ENCODE data around the gene GNG3. TPM values are rescaled to one million over a fixed set of nuclear protein-coding genes. Genes with fewer than 3 reads are reported as not detected.
"Not testable (repeated sequence)": the region's sequence is repeated elsewhere in the genome, so short reads cannot be mapped to it uniquely, and the experiment has no call there.

The GNG3 gene
- total RNA-seq, 2 experiments from 2014 or later, result not detected

DNA sequence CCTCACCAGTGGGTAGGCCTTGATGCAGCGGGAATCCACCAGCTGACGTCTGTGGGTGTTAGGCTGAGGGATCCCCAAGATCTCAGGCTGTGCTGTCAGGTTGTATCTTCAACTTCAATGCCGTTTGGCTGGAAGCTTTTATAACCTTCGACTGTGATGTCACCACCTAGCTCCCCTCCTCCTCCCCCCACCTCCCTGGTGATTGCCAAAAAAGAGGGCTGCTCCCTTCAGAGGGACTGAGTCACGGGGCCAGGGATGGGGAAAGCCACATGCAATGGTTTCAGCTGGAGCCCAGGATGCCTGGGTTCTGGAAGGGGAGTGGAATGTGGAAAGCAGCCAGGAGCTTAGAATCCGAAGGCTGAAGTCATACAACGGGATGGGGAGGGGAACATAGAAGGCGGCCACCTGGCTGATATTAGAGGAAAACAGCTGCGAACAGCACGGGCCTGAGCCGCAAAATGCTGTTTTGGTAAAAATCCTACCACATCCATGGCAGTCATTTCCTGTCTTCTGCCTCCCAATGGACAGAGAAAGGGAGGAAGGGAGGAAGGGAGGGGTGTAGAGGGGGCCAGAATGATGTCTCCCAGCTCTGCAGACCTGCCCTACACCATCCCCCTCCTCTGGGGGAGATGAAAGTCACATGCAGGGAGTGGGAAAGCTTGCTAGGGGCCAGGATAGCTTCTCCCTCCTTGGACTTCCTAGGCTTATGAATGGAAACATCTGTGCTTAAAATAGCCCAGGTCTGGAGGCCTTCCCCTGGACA is 17.9 kb upstream of the GNG3 start, which contains the start of gene LRRN4CL:
Gene LRRN4CL (minus strand): TSS at position 110 of the 763 bp plus-strand sequence. CDS start 1,022 bp downstream, outside the sequence.
- peaks cover 10% of the 10 kb centered on the region for H3K27me3 Mint-ChIP-seq
- H3K27ac Mint-ChIP-seq, result no peak within 1 kb of the TSS
- DNase-seq, result no peak
- no peak within 1 kb of the TSS for H3K4me3 Mint-ChIP-seq
- peaks cover 14% of the 10 kb centered on the region for H3K36me3 Mint-ChIP-seq (ENCODE audit: low read depth)
- POLR2A ChIA-PET, result no interaction called here
- H3K4me1 Mint-ChIP-seq, result peaks cover under 1% of the 10 kb centered on the region
- no peaks in the 10 kb centered on the region for H3K9me3 Mint-ChIP-seq
- CTCF ChIA-PET, result interaction anchor here (1.0 to 1.5 kb wide), 4 partner anchors 9 to 90 kb away, joined by 3 to 11 read pairs (median 4); partner anchors contain the start of genes C11orf98 and CSKMT

DNA sequence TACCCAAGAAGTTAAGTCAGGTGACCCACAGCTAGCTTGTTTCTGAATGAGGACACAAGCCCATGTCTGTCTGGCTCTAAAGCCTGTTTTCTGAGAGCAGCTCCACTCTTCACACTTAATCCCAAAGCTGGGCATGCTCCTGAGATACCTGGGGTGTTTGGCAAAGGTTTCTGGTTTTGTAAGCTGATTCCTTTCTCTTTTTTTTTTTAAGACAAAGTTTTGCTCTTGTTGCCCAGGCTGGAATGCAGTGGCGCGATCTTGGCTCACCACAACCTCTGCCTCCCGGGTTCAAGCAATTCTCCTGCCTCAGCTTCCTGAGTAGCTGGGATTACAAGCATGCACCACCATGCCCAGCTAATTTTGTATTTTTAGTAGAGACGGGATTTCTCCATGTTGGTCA is 13.9 kb upstream of the GNG3 start:
- not testable (repeated sequence) for H3K27ac Mint-ChIP-seq, H3K4me1 Mint-ChIP-seq, DNase-seq, H3K27me3 Mint-ChIP-seq, H3K9me3 Mint-ChIP-seq, H3K4me3 Mint-ChIP-seq
- CTCF ChIA-PET, result interaction anchor here (0.6 to 2.8 kb wide), 9 partner anchors 8 to 353 kb away, joined by 3 to 16 read pairs (median 6); partner anchors contain the start of genes LBHD1, TUT1 and UQCC3
- H3K36me3 Mint-ChIP-seq (ENCODE audit: low read depth), result peaks cover 13% of the 10 kb centered on the region
- POLR2A ChIA-PET, result interaction anchor here (0.6 kb wide), 1 partner anchor 979 kb away, joined by 3 read pairs; no protein-coding TSS in a partner anchor

DNA sequence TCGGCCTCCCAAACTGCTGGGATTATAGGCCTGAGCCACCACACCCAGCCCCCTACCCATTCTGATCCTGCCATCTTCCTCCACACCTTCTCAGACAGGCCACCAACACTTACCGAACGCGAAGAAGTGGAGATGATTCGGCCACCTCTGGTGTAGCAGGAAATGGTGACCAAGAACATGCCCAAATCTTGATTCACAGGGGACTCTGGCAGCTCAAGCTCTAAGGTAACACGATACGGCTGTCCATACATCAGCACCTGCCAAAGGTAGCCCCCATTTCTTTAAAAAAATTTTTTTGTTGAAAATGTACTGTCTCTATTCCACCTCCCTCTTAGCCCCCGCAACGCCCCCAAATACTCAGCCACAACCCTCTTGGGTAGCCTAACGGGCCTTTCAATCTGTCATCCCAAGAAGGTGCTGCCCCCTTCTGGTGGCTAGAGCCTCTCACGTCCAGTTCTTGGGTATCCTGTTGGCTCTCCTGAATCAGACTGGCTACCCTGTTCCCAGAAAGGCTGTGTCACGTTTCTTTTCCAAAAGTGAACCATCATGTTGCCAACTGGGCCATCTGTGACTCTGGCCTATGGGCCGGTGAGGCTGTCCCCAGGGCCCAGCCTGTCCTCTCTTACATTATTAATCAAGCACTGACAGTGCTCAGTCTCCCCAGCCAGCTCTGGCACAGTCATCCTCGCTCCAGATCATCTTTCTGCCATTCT is 12.9 kb upstream of the GNG3 start:
- no peak overlapping the region for H3K4me3 Mint-ChIP-seq
- no peaks in the 10 kb centered on the region for H3K27me3 Mint-ChIP-seq
- H3K36me3 Mint-ChIP-seq (ENCODE audit: low read depth), result peaks cover 13% of the 10 kb centered on the region
- peaks cover 5% of the 10 kb centered on the region for H3K4me1 Mint-ChIP-seq
- H3K27ac Mint-ChIP-seq, result no peak overlapping the region
- H3K9me3 Mint-ChIP-seq, result no peaks in the 10 kb centered on the region
- DNase-seq, result peak; percentile 83
- ChIA-PET POLR2A (interaction anchor here (0.7 kb wide), 1 partner anchor 124 kb away, joined by 3 read pairs; no protein-coding TSS in a partner anchor), CTCF (interaction anchor here (0.7 to 2.8 kb wide), 11 partner anchors 9 to 300 kb away, joined by 3 to 16 read pairs (median 5); partner anchors contain the start of genes LBHD1, TUT1 and UQCC3)

DNA sequence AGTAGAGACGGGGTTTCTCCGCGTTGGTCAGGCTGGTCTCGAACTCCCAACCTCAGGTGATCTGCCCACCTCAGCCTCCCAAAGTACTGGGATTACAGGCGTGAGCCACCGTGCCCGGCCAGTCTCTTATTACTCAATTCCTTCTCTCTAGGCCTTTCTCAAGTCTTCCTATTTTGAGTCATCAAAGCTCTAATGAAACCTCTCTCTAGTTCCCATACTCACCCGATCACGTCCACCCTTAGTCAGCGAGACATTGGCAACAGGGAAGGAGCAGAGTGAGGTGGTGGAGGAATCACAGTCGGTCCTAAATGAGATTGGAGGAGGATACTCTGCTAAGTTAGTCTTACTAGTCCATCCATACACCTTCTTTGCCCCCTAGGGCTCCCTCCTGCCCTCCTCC is 5.2 kb upstream of the GNG3 start:
- peaks cover 21% of the 10 kb centered on the region for H3K4me1 Mint-ChIP-seq
- ChIA-PET POLR2A (no interaction called here), CTCF (interaction anchor here (1.2 to 1.4 kb wide), 2 partner anchors 10 to 108 kb away, joined by 3 to 6 read pairs; no protein-coding TSS in a partner anchor)
- H3K27me3 Mint-ChIP-seq, result no peaks in the 10 kb centered on the region
- no peaks in the 10 kb centered on the region for H3K9me3 Mint-ChIP-seq
- no peak overlapping the region for H3K4me3 Mint-ChIP-seq
- DNase-seq, result no peak
- H3K36me3 Mint-ChIP-seq (ENCODE audit: low read depth), result peaks cover 25% of the 10 kb centered on the region
- H3K27ac Mint-ChIP-seq, result no peak overlapping the region

DNA sequence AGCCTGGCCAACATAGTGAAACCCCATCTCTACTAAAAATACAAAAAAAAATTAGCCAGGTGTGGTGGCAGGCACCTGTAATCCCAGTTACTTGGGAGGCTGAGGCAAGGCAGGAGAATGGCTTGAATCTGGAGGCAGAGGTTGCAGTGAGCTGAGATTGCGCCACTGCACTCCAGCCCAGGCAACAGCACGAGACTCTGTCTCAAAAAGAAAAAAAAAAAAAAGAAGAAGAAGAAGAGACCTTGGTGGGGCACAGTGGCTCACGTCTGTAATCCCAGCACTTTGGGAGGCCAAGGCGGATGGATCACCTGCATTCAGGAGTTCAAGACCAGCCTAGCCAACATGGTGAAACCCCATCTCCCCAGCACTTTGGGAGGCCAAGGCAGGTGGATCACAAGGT is 3.6 kb upstream of the GNG3 start:
- peaks cover 38% of the 10 kb centered on the region for H3K4me1 Mint-ChIP-seq
- POLR2A ChIA-PET, H3K9me3 Mint-ChIP-seq, H3K4me3 Mint-ChIP-seq, H3K27ac Mint-ChIP-seq, H3K27me3 Mint-ChIP-seq, DNase-seq: not testable (repeated sequence)
- H3K36me3 Mint-ChIP-seq (ENCODE audit: low read depth), result peaks cover 24% of the 10 kb centered on the region
- CTCF ChIA-PET, result interaction anchor here (0.7 to 2.3 kb wide), 3 partner anchors 10 to 71 kb away, joined by 4 to 11 read pairs (median 4); no protein-coding TSS in a partner anchor

DNA sequence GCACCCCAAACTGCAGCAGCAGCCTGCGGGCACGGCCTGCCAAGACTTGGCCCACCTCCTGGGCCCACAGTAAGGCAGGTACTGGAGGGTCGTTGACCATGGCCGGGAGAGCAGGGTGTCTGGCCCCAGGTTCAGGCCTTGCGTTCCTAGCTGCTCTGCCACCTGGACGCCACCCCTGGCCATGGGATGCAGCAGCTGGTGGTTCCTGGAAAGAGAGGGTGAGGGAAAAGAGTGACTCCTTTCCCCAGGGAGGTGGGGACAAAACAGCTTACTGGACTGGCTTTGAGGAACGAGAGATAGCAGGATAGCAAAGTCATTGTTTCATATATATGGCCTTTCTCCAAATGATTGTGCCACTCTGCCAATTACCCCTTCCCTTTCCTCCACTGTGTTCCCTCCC is 2.1 kb upstream of the GNG3 start:
- peak overlapping the region; percentile 81 for H3K27ac Mint-ChIP-seq
- peaks cover 44% of the 10 kb centered on the region for H3K4me1 Mint-ChIP-seq
- peaks cover 33% of the 10 kb centered on the region for H3K36me3 Mint-ChIP-seq (ENCODE audit: low read depth)
- ChIA-PET CTCF (interaction anchor here (0.7 to 3.1 kb wide), 12 partner anchors 11 to 310 kb away, joined by 3 to 15 read pairs (median 3); partner anchors contain the start of genes TMEM179B, TUT1 and UBXN1), POLR2A (interaction anchor here (0.7 kb wide), 1 partner anchor 21 kb away, joined by 3 read pairs; the partner anchor contains the start of gene HNRNPUL2)
- no peak for DNase-seq
- H3K4me3 Mint-ChIP-seq, result peak overlapping the region; percentile 88
- H3K27me3 Mint-ChIP-seq, result no peaks in the 10 kb centered on the region
- H3K9me3 Mint-ChIP-seq, result no peaks in the 10 kb centered on the region

DNA sequence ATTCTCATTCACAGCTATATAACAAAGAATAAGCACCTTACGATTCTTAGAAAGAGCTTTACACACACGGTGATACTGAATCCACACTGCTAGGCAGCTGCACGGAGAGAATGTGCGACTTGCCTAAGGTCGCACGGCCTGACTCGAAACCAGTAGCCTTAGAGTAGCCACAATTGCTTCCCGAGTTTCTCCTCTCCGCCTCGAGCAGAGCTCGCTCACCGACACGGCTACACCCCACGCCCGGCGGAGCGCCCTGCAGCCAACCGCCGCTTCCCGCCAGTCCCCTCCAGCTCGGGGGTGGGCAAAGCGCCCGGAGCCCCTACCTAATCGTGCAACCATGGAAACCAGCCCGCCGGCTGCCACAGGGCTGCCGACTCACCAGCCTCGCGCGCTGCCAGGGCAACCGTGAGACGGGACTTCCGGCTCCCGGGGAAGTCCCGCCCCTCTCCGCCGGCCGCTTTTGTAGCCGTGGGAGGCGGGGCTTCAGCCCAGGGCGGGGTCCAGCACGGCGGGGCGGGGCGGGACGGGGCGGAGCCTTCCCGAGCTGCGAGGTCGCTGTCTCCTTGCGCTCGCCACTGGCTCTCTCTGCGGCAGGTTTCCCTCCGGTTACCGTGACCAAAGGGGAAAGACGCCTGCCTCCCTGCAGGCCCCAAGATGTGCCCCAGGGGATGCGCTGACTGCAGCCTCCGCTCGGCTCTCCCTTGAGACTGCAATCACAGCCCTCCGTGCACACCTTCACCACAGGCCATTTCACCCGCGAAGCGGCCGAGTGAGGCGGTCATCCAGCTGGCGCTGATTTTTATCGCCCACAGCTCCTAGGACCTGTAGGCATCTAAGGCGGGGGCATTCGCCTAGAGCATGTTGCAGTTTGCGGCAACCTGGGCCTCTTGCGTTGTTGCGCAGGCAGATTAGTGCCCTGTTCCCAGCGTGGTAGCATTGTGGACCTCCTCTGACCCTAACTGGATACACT is 1.3 kb upstream of the GNG3 start:
- DNase-seq, result peak; percentile 94
- POLR2A ChIA-PET, result interaction anchor here (0.6 to 0.7 kb wide), 2 partner anchors 21 to 34 kb away, joined by 3 read pairs; partner anchors contain the start of genes HNRNPUL2 and LBHD1
- CTCF ChIA-PET, result interaction anchor here (0.7 to 3.1 kb wide), 17 partner anchors 9 to 311 kb away, joined by 3 to 15 read pairs (median 3); partner anchors contain the start of genes LBHD1, SLC3A2, TMEM179B and TUT1
- H3K9me3 Mint-ChIP-seq, result no peaks in the 10 kb centered on the region
- peaks cover 49% of the 10 kb centered on the region for H3K4me1 Mint-ChIP-seq
- no peaks in the 10 kb centered on the region for H3K27me3 Mint-ChIP-seq
- H3K27ac Mint-ChIP-seq, result peak overlapping the region; percentile 81
- H3K36me3 Mint-ChIP-seq (ENCODE audit: low read depth), result peaks cover 34% of the 10 kb centered on the region
- peak overlapping the region; percentile 88 for H3K4me3 Mint-ChIP-seq

DNA sequence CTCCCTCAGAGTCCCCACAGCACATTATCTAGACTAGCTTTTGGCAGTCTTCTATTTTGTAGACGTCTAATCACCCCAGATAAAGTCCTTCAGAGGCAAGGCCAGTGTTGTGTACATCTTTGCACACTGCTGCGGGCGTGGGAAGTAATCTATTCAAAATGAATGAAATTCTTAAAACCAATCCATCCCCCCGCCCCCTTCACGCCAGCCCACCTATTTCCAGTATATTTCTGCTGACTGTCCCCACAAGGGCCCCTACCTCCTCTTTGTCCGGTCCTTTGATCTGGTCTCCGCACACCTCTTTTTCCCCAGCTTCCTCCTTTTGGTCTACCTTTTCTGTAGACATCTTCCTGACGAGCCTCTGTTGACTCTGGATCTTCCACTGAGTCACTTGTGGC is 627 bp upstream of the GNG3 start:
- Mint-ChIP-seq H3K9me3 (no peaks in the 10 kb centered on the region), H3K36me3 (ENCODE audit: low read depth) (peaks cover 32% of the 10 kb centered on the region), H3K27ac (peak overlapping the region; percentile 72), H3K27me3 (no peaks in the 10 kb centered on the region), H3K4me3 (peak overlapping the region; percentile 88), H3K4me1 (peaks cover 53% of the 10 kb centered on the region)
- ChIA-PET CTCF (interaction anchor here (0.6 to 3.1 kb wide), 10 partner anchors 8 to 174 kb away, joined by 3 to 15 read pairs (median 4); partner anchors contain the start of genes LBHD1, SLC3A2, TMEM179B and UQCC3), POLR2A (interaction anchor here (0.6 kb wide), 1 partner anchor 35 kb away, joined by 3 read pairs; the partner anchor contains the start of gene LBHD1)
- no peak for DNase-seq

DNA sequence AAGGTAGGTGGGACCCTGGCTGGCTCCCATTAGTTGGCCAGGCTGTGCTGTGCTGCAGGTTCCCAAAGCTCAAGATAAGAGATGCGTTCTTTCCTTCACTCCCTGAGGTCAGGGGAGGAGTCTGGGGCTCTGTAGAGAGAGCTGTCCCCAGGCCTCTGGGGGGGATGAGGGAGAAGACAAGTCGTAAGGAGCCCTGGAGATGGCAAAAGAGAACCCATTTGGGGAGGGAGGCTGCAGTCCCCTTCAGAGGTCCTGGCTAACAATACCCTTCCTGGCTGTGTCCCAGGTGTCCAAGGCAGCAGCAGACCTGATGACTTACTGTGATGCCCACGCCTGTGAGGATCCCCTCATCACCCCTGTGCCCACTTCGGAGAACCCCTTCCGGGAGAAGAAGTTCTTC is 916 bp downstream of the GNG3 start:
- H3K4me1 Mint-ChIP-seq, result peaks cover 67% of the 10 kb centered on the region
- DNase-seq, result no peak
- H3K36me3 Mint-ChIP-seq (ENCODE audit: low read depth), result peaks cover 39% of the 10 kb centered on the region
- peak overlapping the region; percentile 93 for H3K27ac Mint-ChIP-seq
- no peaks in the 10 kb centered on the region for H3K27me3 Mint-ChIP-seq
- H3K4me3 Mint-ChIP-seq, result peak overlapping the region; percentile 79
- CTCF ChIA-PET, result interaction anchor here (0.6 to 3.1 kb wide), 13 partner anchors 8 to 284 kb away, joined by 3 to 15 read pairs (median 3); partner anchors contain the start of genes B3GAT3, SLC3A2, TMEM179B and TUT1
- POLR2A ChIA-PET, result interaction anchor here (0.7 kb wide), 1 partner anchor 1159 kb away, joined by 3 read pairs; no protein-coding TSS in a partner anchor
- no peaks in the 10 kb centered on the region for H3K9me3 Mint-ChIP-seq

DNA sequence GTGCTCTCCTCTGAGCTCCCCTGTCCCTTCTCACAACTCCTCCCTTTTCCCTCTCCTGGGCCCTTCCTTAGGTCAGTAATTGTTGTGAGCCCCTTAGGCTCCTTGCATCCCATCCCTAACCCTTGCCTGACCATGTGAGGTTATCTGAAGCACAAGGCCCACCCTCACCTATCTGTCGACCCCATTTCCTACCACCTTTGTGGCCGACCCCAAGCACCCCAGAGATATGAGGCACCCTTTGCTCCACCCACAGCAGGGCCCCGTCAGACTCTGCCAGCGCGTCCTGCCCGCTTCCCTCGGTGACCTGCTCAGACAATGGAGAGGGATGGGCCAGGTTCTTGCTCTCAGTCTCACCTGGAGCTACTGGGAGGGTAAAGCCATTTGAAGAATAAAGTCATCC is 1.3 kb downstream of the GNG3 start:
- peak overlapping the region; percentile 93 for H3K27ac Mint-ChIP-seq
- H3K9me3 Mint-ChIP-seq, result no peaks in the 10 kb centered on the region
- DNase-seq, result peak; percentile 60
- peak overlapping the region; percentile 79 for H3K4me3 Mint-ChIP-seq
- H3K4me1 Mint-ChIP-seq, result peaks cover 71% of the 10 kb centered on the region
- ChIA-PET POLR2A (interaction anchor here (0.7 to 1.0 kb wide), 4 partner anchors 19 to 1158 kb away, joined by 3 to 4 read pairs (median 3); partner anchors contain the start of genes HNRNPUL2 and SLC3A2), CTCF (interaction anchor here (0.6 to 2.5 kb wide), 13 partner anchors 9 to 284 kb away, joined by 3 to 10 read pairs (median 3); partner anchors contain the start of genes B3GAT3, SLC3A2 and TUT1)
- peaks cover 42% of the 10 kb centered on the region for H3K36me3 Mint-ChIP-seq (ENCODE audit: low read depth)
- H3K27me3 Mint-ChIP-seq, result no peaks in the 10 kb centered on the region
